ENCODE measurements around the gene ASPG. TPM values are rescaled to one million over a fixed set of nuclear protein-coding genes. Genes with fewer than 3 reads are reported as not detected.

The ASPG gene
- total and polyA plus RNA-seq, 2 donors (not counting 3 experiments of a cell fraction or from before 2014, with no cell fraction given), result not detected

GRCh38 chr14:104142946-104143470 lies 57.5 kb downstream of the ASPG start:
- H3K27me3 ChIP-seq (ENCODE audit: control insufficient read depth in 2 of 2, insufficient read depth in 2 of 2, low read length in 2 of 2), result no peaks in the 10 kb centered on the region
- H3K9me1 ChIP-seq (replicated peaks; ENCODE audit: control insufficient read depth, extremely low read depth, insufficient read depth, low read length), result no peaks in the 10 kb centered on the region
- dilution Hi-C loops (cut with MboI; ENCODE audit: extremely low pct_ligation_motif_present, low sequenced_read_pairs), result no loop called here
- FAIRE-seq (no peak), DNase-seq (ENCODE audit: low read depth, low spot score) (no peak)
- CTCF ChIA-PET, result interaction anchor here (1.0 to 1.7 kb wide), 2 partner anchors 9 to 34 kb away, joined by 3 read pairs; no protein-coding TSS in a partner anchor
- no peak overlapping the region for H3K27ac ChIP-seq (ENCODE audit: insufficient read depth, low read depth, low read length)
- intact Hi-C loops (cut with micrococcal nuclease), result no loop called here
- no peak overlapping the region for H3K4me2 ChIP-seq (ENCODE audit: insufficient read depth, low read length)
- H3K79me2 ChIP-seq (ENCODE audit: control insufficient read depth, insufficient read depth, low read length), result peaks cover 3% of the 10 kb centered on the region
- H3K9me3 ChIP-seq (replicated peaks; ENCODE audit: control insufficient read depth, insufficient read depth, low read length), result no peaks in the 10 kb centered on the region
- H3K4me3 ChIP-seq (replicated peaks in 1 of 3; ENCODE audit: insufficient read depth in 1 of 3, low read depth in 1 of 3, low read length in 3 of 3), result no peak overlapping the region
- peaks cover 17% of the 10 kb centered on the region for H3K4me1 ChIP-seq (ENCODE audit: control insufficient read depth, extremely low read depth, insufficient read depth, low read length)
- H3K9ac ChIP-seq (replicated peaks; ENCODE audit: extremely low read depth, insufficient read depth, low read length), result no peak overlapping the region
- POLR2A ChIA-PET, result no interaction called here
- H3K36me3 ChIP-seq (ENCODE audit: control insufficient read depth in 2 of 2, extremely low read depth in 1 of 2, insufficient read depth in 2 of 2, low read length in 2 of 2), result no peaks in the 10 kb centered on the region
- BruUV-seq (replicated peaks), result no TSS peak
- H2AFZ ChIP-seq (ENCODE audit: low read depth, low read length), result no peak overlapping the region
- H4K20me1 ChIP-seq (replicated peaks; ENCODE audit: control insufficient read depth, extremely low read depth, insufficient read depth, low read length), result no peaks in the 10 kb centered on the region
- TF ChIP-seq GATA2 (IDR thresholded peaks at IDR 0.05; ENCODE audit: insufficient read depth, insufficient read length, low read depth, low read length) (no peak), POLR2AphosphoS5 (IDR thresholded peaks at IDR 0.05; ENCODE audit: insufficient read depth, low read depth, low read length) (no peak), EZH2 (IDR thresholded peaks at IDR 0.05; ENCODE audit: borderline replicate concordance, low read depth, low read length, severe bottlenecking) (no peak), JUN (IDR thresholded peaks at IDR 0.05; ENCODE audit: borderline replicate concordance, insufficient read depth, insufficient read length, low read depth) (no peak), MYC (IDR thresholded peaks at IDR 0.05; ENCODE audit: low read depth, low read length) (no peak)

GRCh38 chr14:104143521-104144452 lies 58.3 kb downstream of the ASPG start:
- Histone ChIP-seq H3K79me2 (ENCODE audit: control insufficient read depth, insufficient read depth, low read length) (peaks cover 3% of the 10 kb centered on the region), H3K4me1 (ENCODE audit: control insufficient read depth, extremely low read depth, insufficient read depth, low read length) (peaks cover 24% of the 10 kb centered on the region), H4K20me1 (replicated peaks; ENCODE audit: control insufficient read depth, extremely low read depth, insufficient read depth, low read length) (no peaks in the 10 kb centered on the region), H3K9ac (replicated peaks; ENCODE audit: extremely low read depth, insufficient read depth, low read length) (no peak overlapping the region), H3K9me1 (replicated peaks; ENCODE audit: control insufficient read depth, extremely low read depth, insufficient read depth, low read length) (no peaks in the 10 kb centered on the region), H3K4me2 (ENCODE audit: insufficient read depth, low read length) (no peak overlapping the region), H3K36me3 (ENCODE audit: control insufficient read depth in 2 of 2, extremely low read depth in 1 of 2, insufficient read depth in 2 of 2, low read length in 2 of 2) (no peaks in the 10 kb centered on the region), H3K4me3 (replicated peaks in 1 of 3; ENCODE audit: insufficient read depth in 1 of 3, low read depth in 1 of 3, low read length in 3 of 3) (no peak overlapping the region), H3K27ac (ENCODE audit: insufficient read depth, low read depth, low read length) (no peak overlapping the region), H2AFZ (ENCODE audit: low read depth, low read length) (no peak overlapping the region), H3K27me3 (ENCODE audit: control insufficient read depth in 2 of 2, insufficient read depth in 2 of 2, low read length in 2 of 2) (no peaks in the 10 kb centered on the region), H3K9me3 (replicated peaks; ENCODE audit: control insufficient read depth, insufficient read depth, low read length) (no peaks in the 10 kb centered on the region)
- DNase-seq (ENCODE audit: low read depth, low spot score) (no peak), FAIRE-seq (no peak)
- dilution Hi-C loops (cut with MboI; ENCODE audit: extremely low pct_ligation_motif_present, low sequenced_read_pairs), result no loop called here
- no peak for TF ChIP-seq MAX (IDR thresholded peaks at IDR 0.05; ENCODE audit: insufficient read depth, insufficient read length)
- TF ChIP-seq MYC (IDR thresholded peaks at IDR 0.05; ENCODE audit: low read depth, low read length), result no peak
- CTCF ChIA-PET, result interaction anchor here (1.7 to 2.6 kb wide), 2 partner anchors 8 to 421 kb away, joined by 3 to 11 read pairs; no protein-coding TSS in a partner anchor
- intact Hi-C loops (cut with micrococcal nuclease), result no loop called here
- POLR2A ChIA-PET, result no interaction called here
- no TSS peak for BruUV-seq (replicated peaks)

Measured in endothelial cell of umbilical vein (primary cell).